SIG-M5 treated with dmso at 0.1 percent for 504 hours (cell line): ENCODE results near the gene MAGI2.

Source experiments
- DNase-seq: peaks from one replicate; lab custom pipeline; 2025; ENCODE audit not compliant: unreplicated experiment; lab: John Stamatoyannopoulos, UW

Gene MAGI2

DNA sequence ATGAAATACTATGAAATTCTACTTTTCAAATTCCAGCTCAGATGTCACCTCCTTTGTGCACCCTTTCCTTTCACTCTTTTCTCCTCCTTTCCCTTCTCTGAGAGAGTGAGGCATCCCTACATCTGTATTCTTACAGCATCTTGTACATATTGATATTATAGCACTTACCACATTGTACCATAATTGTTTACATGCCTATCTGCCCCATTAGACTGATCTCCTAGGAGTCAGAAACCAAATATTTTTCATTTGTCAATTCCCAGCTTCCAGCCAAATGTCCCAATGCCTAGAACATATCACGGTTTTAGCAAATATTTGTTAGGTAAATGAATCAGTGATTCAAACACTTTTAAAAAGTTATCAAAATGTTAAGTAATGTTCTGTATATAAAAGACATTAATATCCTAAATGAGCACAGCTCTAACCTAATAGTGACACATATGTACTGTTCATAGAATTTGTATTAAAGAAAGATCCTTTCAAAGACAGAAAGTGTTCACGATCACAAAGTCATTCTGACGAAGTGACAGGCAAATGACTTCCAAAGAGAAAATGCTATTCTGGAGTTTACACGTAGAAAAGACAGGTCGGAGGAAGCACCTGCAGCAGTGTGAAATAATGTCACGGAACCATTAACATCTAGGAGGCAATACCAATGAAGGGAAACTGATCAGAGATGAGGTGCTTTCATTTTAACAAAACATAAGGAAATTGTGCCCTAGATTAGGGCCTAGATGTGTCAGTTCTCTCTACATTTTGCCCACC, 774.2 kb downstream of the MAGI2 start:
- DNase-seq = no peak

DNA sequence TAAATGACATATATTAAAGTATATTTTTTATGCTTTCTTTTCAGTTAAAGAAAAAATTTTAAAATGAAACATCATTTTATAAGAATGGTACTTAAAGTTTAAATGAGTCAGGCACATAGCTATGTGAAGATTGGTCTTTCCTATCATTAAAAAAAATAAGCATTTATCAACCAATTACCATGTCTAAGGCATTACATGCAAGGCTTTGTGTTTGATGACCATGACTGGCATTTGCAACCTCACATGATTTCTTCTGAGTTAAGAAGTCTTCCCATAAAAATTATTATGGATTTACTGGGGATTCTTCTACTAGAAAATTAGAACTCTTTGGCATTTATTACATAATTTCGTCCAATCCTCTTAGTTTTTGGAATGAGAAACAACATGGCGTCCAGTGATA, 776.1 kb downstream of the MAGI2 start:
- DNase-seq = no peak

DNA sequence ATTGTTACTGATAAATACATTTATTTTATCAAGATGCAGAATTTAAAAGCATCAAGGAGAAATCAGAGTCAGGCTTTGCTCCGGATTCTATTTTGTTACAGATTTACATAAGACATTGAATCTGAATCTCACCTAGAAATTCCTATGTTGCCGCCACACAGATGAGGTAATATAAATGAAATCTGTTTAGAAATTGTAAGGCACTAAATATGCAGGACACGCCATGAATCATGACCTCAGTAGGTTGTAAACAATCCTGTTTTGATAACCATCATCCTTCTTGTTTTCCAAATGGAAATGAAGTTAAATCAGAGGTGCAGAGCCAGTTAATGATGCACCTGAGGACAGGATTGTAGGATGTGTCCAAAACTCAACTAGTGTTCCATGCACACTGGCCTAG, 778.0 kb downstream of the MAGI2 start:
- DNase-seq = no peak

DNA sequence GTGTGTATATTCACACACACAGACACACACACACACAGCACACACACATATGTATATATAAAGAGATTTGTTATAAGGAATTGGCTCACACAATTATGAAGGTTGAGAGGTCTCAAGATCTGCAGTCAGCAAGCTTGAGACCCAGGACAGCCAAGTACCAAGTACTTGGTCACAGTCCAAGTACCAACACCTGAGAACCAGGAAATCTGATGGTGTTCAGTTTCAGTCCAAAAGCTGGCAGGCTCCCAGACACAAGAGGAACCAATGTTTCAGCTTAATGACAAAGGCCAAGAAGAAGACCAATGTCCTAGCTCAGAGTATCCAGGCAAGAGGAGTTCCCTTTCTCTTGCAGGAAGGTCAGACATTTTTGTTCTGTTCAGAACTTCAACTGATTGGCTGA, 780.2 kb downstream of the MAGI2 start:
- DNase-seq = no peak

DNA sequence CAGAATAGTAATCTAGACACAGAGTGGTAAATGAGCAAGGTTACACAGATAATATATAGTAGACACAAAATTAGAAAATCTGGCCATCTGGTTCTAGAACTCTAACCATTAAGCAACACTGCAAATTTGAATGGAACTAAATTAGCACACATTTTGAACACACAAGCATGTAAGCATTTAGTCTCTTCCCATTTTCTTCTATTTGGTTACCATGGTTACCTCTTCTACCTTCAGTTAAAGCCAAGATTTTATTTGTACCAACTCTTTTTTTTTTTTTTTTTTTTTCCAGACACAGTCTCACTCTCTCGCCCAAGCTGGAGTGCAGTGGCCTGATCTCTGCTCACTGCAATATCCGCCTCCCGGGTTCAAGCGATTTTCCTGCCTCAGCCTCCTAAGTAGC, 790.5 kb downstream of the MAGI2 start:
- DNase-seq = no peak

DNA sequence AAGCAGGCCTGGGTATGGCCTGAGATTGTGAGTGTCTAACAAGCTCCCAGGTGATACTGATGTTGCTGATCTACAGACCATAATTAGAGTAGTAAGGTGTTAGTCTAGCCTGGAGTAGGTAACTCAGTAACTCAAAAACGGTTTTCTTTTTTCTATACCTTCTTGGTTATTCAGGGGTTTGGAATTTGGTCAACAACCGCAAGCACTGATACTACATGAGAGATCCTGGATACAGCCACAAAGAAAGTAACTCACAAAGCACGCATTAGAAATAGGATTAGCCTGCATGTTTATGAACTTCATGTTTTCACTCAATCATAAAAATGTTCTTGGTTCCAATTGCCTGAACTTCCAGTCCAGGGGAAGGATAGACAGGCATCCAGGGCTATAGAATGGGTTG, 803.5 kb downstream of the MAGI2 start:
- DNase-seq = no peak

DNA sequence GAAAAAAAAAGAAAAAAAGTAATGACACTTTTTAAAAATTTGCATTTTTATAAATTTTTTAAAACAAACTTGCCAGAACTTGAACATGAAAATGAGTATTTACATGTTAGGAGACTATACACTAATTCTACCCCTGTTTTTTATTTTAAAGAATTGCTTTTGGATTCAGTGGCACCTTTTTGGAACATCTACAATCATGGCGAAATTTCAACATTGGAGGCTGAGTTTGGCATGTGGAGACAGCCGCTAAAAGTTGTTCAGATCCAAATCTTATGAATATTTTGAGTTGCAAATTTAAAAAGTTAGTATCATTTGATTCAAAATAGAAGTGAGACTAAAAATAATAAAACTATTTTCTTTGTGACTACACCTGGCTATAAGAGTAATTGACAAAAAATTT, 804.2 kb downstream of the MAGI2 start:
- no peak for DNase-seq

DNA sequence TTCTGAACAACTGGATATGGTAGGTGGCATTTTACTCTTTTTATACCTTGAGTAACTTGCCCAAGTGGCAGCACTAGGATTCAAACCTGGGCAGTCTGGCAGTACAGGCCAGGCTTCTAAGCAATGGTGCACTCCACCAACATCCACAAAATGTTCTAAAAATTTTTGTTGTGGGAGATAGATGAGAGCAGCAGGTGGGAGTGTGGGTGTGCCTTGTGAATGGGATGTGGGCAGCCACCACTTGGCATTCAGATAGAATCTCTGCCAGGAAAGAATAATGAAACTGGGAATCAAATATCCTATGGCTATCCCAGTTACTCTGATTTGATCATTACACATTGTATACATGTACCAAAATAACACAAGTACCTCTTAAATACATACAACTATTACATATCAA, 810.7 kb downstream of the MAGI2 start:
- no peak for DNase-seq

DNA sequence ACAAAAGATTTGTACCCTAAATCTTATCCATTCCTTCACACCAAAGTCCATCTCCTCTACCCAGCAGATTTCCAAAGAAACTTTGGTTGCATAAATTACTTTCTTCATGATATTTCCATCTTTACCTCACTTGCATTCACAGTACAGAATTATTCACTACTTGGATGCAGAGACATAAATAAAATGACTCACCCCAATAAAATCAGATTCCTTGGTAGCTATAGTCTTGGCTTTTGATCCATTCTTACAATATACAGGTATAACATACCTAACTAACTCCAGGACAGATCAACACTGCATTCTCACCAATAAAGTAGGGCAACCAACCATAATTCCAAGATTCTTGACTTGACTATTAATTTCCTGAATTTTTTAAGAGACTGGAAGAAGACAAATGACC, 815.1 kb downstream of the MAGI2 start:
- no peak for DNase-seq

DNA sequence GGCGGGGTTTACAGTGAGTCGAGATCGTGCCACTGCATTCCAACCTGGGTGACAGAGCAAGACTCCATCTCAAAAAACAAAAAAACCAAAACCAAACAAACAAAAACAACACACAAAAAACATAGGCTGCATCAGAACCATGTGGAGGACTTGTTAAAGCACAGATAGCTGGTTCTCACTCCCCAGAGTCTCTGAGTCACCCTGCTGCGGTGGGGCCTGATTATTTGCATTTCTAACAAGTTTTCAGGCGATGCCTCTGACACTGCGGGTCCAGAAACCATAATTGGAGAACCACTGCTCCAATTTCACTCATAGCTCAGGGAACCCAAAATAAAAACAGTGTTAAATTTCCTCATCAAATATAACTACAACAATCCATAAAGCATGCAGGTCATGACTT, 816.7 kb downstream of the MAGI2 start:
- DNase-seq = no peak

DNA sequence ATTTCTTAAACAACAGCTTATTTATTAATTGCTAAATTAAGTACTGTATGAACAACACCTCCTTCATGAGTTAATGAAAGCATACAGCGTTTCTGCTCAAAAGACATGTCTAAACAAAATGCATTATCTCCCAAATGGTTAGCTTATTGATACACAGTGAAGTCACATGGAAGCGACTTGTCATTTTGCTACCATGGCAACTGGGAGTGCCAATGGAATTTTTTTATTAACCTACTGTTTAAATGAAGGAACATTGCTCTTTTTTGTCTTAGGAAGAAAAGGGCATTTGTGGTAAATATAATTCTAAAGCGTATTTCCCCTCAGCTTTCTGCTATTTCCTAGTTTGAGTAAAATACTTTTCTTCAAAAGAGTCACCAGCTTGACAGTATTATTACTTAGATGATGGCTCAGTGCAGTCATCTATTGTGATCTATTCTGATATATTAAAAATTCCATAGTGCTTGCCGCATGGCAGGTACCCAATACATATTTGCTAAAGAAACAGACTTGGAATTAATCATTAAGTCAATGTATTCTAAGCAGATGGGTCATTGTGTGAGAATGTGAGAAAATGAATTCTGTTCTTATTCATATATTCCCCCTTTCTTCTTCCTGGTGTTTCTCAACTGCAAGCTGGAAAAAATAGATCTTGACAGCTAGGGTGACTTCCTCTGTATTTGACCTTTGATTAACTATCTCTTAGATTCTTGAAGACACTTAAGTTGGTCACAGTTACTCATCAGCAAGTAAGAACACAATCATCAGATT, 818.3 kb downstream of the MAGI2 start:
- DNase-seq = no peak

DNA sequence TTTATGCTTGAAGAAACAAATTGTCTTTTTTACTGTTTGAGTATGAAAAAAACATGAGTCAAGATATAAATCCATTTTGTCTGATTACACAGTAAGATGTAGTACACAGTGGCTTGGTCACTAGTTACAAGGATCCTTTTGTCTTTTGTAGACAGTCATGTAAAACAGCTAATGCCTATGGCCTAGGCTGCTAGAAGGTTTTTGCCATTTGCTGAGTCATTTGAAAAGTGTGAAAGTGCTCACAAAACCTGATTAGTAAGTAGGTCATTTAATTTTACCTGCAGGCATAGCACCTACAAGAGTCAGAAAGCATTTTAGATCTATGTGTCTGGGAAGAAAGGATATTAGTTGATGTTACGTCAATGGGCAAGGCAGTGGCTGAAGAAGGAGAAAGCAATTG, 819.4 kb downstream of the MAGI2 start:
- DNase-seq = no peak

DNA sequence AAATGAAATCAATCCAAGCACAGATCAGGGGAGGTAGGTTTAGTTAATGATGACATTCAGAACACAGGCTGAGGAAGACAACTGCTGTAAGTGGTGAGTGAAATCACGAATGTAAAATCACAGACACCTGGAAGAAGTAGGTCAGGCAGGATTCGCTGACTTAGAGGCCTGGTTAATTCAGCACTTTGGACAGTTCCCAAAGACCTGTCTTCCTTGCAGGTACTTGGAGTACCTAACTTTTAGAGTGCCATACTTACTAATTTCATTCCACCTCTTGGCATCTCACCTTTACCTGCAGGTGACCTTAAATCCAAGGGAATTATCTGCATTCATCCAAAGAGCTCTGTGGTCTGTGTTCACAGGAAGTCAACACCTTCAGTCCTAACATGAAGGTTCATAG, 832.5 kb downstream of the MAGI2 start:
- no peak for DNase-seq

DNA sequence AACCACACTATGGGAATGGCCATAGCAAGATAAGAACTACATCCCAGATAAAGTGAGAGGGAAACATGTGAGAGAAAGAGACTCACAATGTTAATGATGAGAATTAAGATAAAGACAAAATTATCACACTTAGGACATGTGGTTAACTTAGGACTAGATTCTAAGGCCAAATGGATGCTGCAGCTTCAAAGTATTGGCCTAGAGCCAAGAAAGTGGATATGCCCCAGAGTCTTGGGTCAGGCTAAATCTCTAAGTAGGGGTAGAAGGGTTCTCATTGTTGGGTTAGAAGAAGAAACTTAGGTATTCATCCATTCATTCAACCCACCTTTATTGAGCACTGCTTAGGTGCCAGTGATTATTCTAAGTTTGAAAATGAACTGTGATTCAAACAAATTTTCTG, 836.9 kb downstream of the MAGI2 start:
- DNase-seq = no peak

DNA sequence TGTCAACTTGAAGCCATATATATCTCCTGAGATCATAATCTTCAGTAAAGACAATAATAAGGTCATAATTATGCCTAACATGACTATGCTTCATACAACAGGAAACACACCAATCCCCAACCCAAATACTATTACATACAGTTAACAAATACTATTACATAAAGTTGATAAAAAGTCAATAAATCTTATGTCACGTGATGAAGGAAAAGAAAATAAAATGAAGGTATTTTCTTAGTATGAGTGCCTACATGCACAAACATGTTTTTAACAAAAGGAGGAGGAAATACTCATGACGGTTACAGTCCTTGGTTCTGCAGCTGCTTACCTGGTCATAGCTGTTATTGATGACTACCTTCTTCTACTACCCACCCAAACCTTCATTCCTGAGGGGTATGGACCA, 844.2 kb downstream of the MAGI2 start:
- no peak for DNase-seq

DNA sequence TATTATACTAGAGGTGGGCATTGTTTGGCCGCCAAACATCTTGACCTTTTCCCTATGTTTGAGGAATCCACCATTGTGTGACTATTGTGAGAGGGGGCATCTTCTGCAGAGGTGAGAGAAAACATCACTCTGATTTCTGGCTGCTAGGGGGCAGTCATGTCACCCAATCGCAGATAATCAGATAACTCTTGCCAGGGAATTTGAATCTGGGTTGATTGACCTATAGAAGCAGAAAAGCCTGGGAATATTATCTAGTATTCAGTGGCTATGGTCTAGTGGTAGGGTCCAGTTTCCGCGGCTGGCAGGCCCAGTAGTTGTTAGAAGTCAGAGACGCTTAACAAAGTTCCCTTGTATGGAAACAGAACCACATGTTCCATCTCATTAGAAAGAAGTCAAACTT, 846.4 kb downstream of the MAGI2 start:
- DNase-seq = no peak

DNA sequence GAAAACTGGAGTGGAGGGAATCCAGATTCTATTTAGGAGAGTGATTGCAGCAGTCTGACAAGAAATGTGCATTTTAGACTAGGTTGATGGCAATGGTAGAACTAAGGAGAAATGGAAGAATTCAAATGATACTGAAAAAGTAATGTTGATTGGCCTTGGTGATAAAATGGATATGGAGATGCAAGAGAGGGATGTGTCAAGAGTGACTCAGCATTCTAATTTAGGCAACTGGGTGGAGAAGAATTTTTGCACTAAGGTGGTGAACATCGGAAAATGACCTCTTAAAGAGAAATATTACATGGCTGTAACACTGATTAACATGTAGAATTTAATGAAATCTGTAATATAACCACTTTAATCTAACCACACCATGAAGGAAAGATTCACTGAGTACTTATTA, 848.3 kb downstream of the MAGI2 start:
- DNase-seq = no peak

DNA sequence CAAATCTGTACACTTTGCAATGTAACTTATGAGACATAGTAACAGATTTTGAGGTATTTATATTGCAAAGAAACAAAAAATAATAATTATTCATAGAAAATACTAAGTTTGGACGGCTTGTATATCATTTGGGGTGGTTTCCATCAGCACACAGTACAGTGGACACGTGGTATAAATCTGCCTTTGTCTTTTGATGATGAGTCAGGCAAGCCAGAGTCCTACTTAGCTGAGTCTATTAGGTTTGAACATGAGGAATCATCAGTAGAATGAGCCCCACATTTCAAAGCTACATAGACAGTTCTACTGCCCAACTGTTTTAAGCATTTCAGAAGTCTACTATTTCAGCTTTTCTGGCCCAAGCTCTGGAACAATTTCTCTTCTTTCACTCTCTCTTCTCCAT, 851.7 kb downstream of the MAGI2 start:
- no peak for DNase-seq

DNA sequence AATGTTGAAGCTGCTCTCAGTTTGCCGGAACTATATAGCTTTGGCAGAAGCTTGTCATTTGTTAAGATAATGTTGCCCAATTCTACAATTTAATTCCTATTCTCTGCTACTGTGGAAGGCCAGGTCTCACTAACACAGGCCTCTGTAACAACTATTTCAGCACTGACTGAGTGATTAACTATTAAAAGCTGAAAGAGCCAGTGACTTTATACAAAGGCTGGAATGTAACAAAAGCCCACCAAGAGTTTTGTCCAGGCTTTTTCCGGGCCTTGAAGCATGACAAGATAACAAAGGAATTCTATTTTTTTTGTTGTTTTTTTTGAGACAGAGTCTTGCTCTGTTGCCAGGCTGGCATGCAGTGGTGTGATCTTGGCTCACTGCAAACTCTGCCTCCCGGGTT, 859.3 kb downstream of the MAGI2 start:
- DNase-seq = no peak

DNA sequence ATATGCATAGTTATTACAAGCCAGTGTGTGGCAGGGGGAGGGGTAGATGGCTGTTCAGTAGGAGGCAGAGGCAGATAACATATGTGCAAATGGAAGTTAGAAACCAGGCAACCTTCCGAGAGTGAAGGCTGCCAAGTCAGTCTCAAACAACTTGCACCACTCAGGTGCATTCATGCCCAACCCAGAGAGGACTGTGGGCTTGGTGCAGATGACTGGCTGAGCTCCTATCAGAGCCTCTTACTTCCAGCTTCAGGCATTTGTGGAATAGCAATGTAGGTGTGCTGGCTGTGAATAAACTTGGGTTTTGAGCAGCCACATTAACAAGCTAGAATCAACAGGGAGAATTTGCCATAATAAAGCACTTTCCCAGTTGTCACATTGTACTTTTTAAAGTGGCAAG, 865.1 kb downstream of the MAGI2 start:
- DNase-seq = no peak

DNA sequence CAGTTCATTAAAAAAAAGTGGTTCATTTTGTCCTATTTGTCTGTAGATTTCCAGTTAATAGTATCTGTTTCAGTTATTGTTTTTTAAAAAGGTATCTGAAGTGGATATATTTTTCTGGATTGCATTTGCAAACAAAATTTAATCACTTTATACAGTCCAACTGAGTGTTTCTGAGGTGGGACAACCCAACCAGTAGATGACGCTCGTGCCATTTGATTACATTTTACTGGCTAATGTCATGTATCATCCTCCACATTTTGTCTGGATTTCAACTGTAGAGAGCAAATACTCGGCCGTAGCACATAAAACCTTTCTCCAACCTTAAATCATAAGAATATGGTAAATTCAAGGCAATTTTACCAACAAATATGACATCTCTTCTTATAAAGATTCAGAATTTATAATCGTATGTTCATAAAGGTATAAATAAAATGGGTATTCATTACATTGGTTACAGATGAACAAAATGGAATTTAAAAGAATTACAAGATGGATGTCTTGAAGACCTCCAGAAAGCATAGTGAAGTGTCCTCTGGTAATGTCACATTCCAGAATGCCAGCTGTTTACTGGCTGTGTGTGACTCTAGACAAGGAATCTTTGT, 865.9 kb downstream of the MAGI2 start:
- no peak for DNase-seq

DNA sequence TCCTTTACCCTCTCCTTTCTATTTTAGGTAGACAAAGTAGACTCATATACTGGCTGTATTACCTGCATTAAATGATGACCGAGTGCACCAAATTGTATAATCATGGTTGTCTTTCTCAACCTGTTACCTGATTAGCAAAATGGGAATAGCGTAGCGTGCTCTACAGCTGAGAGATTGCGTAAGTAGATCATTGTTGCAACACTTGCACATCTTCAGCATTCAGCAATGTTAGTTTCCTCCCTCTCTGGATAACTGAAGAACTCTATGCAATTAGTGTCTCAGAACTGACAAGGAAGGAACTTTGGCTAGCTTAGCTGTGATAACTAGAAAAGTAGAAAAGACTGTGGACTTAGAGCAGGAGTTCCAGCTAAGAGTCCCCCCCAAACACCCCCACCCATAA, 867.5 kb downstream of the MAGI2 start:
- DNase-seq = no peak
